Calu3 (cell line): ENCODE results near the gene EEF1AKMT1. TPM values are rescaled to one million over a fixed set of nuclear protein-coding genes. Genes with fewer than 3 reads are reported as not detected.

Experiments used
- BruUV-seq: library from RNA; stranded (reverse); fragments of 400-500 nt; replicated peaks from 2 replicates; lab custom pipeline; 2021; lab: Mats Ljungman, UMichigan
- CTCF ChIA-PET: fragments of 300-600 bp; sonication (Branson Sonifier 250); formaldehyde crosslinking; loops from one replicate; lab custom pipeline; 2022; ENCODE audit warnings: antibody characterized with exemption; lab: Charles Lee
- DNase-seq: peaks from one replicate; pipeline ENCODE4 v3.0.0; 2022
- H3K27ac Mint-ChIP-seq: one replicate; pipeline ENCODE4 v1.8.0; 2022; ENCODE audit warnings: mixed read lengths; ENCODE audit not compliant: unreplicated experiment
- H3K27me3 Mint-ChIP-seq: one replicate; pipeline ENCODE4 v1.8.0; 2022; ENCODE audit warnings: mixed read lengths; ENCODE audit not compliant: unreplicated experiment
- H3K36me3 Mint-ChIP-seq: one replicate; pipeline ENCODE4 v1.8.0; 2022; ENCODE audit warnings: mild to moderate bottlenecking, moderate library complexity, mixed read lengths; ENCODE audit not compliant: insufficient read depth, unreplicated experiment
- H3K4me1 Mint-ChIP-seq: one replicate; pipeline ENCODE4 v1.8.0; 2022; ENCODE audit warnings: mild to moderate bottlenecking, low read depth, mixed read lengths; ENCODE audit not compliant: unreplicated experiment
- H3K4me3 Mint-ChIP-seq: one replicate; pipeline ENCODE4 v1.8.0; 2022; ENCODE audit warnings: mild to moderate bottlenecking, low read depth, moderate library complexity, mixed read lengths; ENCODE audit not compliant: unreplicated experiment
- H3K9me3 Mint-ChIP-seq: one replicate; pipeline ENCODE4 v1.8.0; 2022; ENCODE audit warnings: low read depth, mixed read lengths; ENCODE audit not compliant: unreplicated experiment
- intact Hi-C: fragments of 100-400 bp; cut with micrococcal nuclease; formaldehyde crosslinking; loops from one replicate; pipeline ENCODE4 v1.10.0; 2022; ENCODE audit not compliant: unreplicated experiment
- total RNA-seq: library from RNA; stranded (reverse); gene quantifications from 2 replicates; pipeline ENCODE4 v1.2.3, GENCODE V29; 2022
- TF ChIP-seq, protein P1 (sequence below): fragments of 200-600 bp; IDR thresholded peaks from one replicate; pipeline ENCODE4 v1.8.0; 2022; ENCODE audit warnings: antibody characterized with exemption; ENCODE audit not compliant: unreplicated experiment

Gene EEF1AKMT1
- total RNA-seq, 1 experiment from 2014 or later = 6.0 TPM

- peaks cover 10% of the 10 kb centered on the region for H3K27me3 Mint-ChIP-seq
- TF ChIP-seq, protein P1, sequence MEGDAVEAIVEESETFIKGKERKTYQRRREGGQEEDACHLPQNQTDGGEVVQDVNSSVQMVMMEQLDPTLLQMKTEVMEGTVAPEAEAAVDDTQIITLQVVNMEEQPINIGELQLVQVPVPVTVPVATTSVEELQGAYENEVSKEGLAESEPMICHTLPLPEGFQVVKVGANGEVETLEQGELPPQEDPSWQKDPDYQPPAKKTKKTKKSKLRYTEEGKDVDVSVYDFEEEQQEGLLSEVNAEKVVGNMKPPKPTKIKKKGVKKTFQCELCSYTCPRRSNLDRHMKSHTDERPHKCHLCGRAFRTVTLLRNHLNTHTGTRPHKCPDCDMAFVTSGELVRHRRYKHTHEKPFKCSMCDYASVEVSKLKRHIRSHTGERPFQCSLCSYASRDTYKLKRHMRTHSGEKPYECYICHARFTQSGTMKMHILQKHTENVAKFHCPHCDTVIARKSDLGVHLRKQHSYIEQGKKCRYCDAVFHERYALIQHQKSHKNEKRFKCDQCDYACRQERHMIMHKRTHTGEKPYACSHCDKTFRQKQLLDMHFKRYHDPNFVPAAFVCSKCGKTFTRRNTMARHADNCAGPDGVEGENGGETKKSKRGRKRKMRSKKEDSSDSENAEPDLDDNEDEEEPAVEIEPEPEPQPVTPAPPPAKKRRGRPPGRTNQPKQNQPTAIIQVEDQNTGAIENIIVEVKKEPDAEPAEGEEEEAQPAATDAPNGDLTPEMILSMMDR = no peak
- intact Hi-C loops = no loop called here
- H3K27ac Mint-ChIP-seq = no peak overlapping the region
- H3K36me3 Mint-ChIP-seq = no peaks in the 10 kb centered on the region
- H3K4me3 Mint-ChIP-seq = no peak overlapping the region
- CTCF ChIA-PET = no interaction called here
- DNase-seq = no peak
- peaks cover 4% of the 10 kb centered on the region for H3K4me1 Mint-ChIP-seq
- H3K9me3 Mint-ChIP-seq = no peaks in the 10 kb centered on the region
- no TSS peak for BruUV-seq
Observed at GRCh38 chr13:20718958-20719566, 54.7 kb downstream of the EEF1AKMT1 start.

DNA sequence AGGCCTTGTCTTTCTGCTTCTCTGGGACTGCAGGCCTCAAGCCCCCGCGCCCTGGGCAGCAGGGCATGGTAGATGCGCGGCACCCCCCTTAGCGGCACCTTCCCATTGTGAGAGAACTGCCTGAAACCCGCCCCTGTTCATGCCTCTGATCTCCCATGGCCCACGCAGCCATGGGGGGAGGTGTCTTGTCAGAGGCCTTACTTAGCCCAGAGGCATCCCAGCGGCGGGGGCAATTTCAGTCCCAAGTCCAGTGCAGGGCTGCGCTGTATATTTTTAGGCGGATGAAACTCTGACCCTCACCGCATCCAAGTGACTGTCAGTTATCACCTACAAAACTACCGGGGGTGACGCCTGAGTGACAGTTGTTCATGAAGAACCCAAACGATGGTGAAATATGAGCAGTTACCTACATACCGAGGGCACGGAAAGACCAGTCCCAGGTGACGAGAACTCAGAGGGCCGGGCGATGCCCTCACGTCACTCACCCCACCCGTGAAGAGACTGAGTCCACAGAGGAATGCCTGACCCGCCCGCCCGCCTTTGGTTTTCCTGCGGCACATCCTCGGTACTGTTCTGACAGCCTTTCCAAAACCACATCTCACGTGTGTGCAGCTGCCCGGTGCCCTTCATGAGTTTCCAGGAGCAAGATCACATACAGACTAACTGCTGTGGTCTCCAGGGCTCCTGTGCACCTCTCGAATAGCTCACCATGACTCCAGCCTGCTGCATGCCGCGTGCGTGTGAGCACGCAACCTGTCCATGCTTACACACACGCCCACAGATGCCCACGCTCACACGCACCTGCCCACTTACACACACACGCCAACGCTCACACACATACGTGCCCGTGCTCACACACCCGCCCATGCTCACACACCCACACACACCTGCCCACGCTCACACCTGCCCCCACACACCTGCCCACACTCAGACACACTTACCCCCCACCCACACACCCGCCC, 55.9 kb downstream of the EEF1AKMT1 start:
- CTCF ChIA-PET = no interaction called here
- Mint-ChIP-seq H3K4me3 (no peak overlapping the region), H3K4me1 (peaks cover 16% of the 10 kb centered on the region), H3K9me3 (no peaks in the 10 kb centered on the region), H3K27ac (no peak overlapping the region), H3K36me3 (no peaks in the 10 kb centered on the region), H3K27me3 (peaks cover 22% of the 10 kb centered on the region)
- DNase-seq = no peak
- BruUV-seq = no TSS peak
- TF ChIP-seq, protein P1 = no peak
- intact Hi-C loops = no loop called here

- H3K27me3 Mint-ChIP-seq = peaks cover 23% of the 10 kb centered on the region
- H3K4me3 Mint-ChIP-seq = no peak overlapping the region
- no peak overlapping the region for H3K27ac Mint-ChIP-seq
- intact Hi-C loops = no loop called here
- TF ChIP-seq, protein P1 = no peak
- DNase-seq = no peak
- CTCF ChIA-PET = no interaction called here
- peaks cover 18% of the 10 kb centered on the region for H3K4me1 Mint-ChIP-seq
- H3K9me3 Mint-ChIP-seq = no peaks in the 10 kb centered on the region
- no TSS peak for BruUV-seq
- no peaks in the 10 kb centered on the region for H3K36me3 Mint-ChIP-seq
Observed at GRCh38 chr13:20716951-20717350, 56.8 kb downstream of the EEF1AKMT1 start.

DNA sequence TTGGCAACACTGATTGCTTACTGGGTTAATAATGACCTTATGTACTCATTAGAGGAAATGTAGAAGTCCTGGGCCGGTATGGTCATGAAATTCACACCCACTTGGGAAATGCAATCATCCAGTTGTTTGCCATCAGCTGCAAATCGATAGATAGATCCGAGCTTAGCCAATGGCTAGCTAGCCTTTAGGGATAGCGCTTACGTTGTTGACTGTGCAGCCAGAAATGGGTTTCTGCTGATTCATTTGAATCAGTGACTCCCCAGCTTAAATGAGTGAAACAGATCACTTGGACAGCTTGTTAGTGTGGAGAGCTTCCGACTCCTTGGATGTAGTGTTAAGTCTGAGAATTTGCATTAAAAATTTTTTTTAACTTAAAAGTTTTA, 58.4 kb downstream of the EEF1AKMT1 start:
- H3K9me3 Mint-ChIP-seq = no peaks in the 10 kb centered on the region
- no peak for DNase-seq
- CTCF ChIA-PET = interaction anchor here (0.5 kb wide), 1 partner anchor 137 kb away, joined by 6 read pairs; no protein-coding TSS in a partner anchor
- no TSS peak for BruUV-seq
- H3K27me3 Mint-ChIP-seq = peaks cover 23% of the 10 kb centered on the region
- intact Hi-C loops = no loop called here
- H3K36me3 Mint-ChIP-seq = no peaks in the 10 kb centered on the region
- H3K4me1 Mint-ChIP-seq = peaks cover 18% of the 10 kb centered on the region
- H3K27ac Mint-ChIP-seq = no peak overlapping the region
- H3K4me3 Mint-ChIP-seq = no peak overlapping the region
- TF ChIP-seq, protein P1 = no peak
